Stimulated activated naive CD4-positive, alpha-beta T cell (primary cell): ENCODE data around the gene ADGRL2.

Experiments
- DNase-seq, 6 experiments: peaks; one replicate each; lab custom pipeline; 2025; lab: John Stamatoyannopoulos, UW

The ADGRL2 gene

DNA sequence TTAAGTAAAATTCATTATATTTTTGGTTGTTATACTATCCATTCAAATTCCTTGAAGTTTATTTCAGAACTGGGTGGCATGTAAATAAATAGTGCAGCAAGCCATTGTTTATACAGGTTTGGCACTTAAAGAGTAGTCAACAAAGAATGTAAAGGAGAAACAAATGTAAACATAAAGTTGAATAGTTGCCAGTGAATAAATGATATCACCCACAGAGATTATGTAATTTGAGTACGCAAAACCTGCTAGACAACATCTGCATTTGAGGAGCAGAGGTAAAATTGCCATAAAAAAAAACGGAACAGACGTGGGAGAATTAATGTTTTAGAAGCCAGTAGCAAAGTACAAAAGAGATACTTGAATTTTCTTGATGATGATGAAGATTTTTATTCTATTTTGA, 111.6 kb downstream of the ADGRL2 start:
- DNase-seq, result no peak

DNA sequence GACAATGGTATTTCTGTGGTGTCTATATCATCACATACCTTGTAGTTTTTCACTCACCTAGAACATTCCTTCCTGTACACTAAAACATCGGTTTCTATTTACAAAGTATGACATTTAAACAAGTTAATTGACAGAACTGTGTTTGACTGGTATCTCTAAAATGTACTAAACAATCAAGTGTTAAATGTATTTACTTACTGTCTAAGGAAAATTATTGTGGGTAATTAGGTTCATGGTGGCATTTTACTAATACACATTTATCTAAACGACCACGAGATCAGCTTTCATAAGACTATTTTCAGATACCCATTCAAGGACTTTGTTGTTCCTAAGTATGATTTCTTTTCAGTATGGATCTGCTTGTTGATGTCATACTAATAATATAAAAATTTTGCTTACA, 115.2 kb downstream of the ADGRL2 start:
- DNase-seq, result no peak

DNA sequence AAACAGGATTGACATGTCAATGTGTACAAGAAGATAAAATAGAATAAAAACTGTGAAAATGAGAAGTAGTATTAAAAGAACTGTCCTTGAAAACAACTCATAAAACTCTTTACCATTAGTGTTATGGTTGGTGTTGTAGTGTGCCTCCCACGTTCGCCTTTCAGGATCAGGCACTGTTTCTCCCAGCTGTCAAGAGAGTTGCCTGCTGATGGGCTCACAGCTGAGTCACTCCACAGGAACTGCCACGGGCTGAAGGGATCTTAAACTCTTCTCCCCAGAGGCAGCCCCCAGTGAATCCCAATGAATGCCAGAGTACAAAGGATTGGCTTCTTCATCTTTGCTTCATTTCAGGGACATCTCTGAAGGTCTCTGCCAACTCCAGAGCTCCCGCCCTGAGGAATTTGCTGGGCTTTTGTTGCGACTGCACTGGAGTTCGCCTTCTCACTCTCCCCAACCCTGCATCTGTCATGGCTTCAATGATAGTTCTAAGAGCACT, 119.6 kb downstream of the ADGRL2 start:
- DNase-seq, result no peak

DNA sequence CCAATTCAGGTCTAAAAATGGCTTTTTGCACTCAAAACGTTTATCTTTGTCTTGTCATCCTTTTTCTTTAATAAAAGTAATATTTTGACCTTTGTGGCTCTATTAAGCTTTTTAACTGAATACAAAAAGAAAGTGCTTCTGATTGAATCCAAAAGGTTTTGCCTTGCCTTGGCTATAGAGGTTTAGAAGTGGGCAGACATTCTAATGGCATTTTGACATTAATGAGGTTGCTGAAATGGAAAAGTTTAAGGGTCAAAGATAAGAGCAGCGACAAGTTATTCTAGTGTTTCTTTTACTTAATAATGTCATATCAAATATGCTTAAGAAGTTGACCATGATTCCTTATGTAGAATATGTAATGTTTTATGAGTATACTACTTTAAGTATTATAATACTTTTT, 120.2 kb downstream of the ADGRL2 start:
- no peak for DNase-seq

DNA sequence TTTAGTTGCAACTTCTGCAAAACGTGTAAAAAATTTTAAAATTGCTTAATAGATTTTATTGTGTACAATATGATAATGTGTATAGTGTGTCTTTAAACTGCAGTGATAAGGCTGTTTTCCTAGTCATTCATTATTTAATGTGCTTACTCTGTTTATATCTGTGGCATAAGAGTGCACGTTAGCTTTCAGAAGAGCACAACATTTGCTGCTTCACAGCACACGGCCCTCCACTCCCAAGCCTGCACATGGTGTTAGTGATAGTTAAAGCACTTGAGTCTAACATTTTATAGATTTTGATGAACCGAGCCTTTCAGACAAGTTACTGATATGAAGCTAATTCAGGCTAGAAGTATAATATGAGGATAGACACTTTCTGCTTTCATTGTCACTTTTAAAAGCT, 120.6 kb downstream of the ADGRL2 start:
- DNase-seq, result no peak

DNA sequence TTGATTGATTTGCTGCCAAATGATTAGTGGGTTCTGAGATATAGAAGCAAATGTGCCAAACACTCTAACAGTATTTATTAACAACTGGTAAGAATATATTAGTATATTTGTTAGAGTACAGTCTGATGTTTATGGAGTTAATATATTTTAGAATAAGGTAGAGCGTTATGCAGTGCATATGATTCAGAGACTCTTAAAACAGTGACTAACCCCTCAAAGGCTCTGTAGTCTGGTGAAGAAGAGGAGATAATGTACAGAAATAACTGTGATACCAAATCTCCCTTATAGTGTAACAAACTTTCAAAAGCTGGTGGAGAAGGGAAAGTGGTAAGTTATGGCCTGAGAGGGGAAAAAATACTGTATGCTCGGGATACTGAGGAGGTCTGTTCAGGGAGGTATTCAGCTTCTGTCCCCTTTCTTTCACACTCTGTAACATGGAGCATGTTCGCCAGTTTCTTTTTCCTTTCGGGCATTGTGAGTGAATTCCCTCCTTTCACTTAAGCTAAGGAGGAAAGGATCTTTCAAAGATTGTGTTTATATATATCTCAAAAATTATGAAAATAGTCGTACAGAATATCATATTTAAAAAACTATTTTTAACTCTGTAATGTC, 121.2 kb downstream of the ADGRL2 start:
- DNase-seq, result no peak

DNA sequence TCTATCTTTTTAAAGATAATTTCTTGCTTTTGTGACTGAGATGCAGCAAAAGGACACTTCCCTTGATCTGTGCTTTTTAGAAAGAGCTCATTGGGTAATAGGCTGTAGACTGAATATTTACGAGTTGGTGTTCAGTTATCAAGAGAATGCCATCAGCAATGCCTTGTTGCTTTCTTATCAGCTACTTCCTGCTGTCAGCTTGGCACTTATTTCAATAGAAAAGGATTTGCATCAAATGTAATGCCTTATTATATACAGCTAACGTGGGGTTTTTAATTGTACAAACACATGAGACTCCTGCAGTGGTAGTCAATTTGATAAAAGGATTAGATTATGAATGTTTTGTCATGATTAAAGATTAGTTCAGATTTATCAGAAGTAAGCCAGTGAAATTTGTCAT, 122.2 kb downstream of the ADGRL2 start:
- DNase-seq, result no peak

DNA sequence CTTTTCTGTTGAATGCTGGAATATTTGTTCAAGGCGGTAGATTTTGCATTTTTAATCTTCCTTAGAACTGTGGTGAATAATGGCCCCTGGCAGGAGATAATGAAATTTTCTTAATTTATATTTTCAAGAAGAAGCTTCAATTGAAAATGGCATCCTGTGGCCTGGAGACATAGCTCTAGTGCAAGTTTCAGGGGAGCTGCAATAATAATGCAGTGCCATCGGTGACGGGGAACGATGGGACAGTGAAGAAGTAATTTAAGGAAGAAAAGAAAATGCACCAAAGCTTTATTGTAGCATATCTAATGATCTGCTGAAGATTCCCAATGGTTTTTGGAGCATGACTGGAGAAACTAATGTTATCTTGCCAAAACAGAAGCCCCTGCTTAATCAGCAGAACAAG, 128.4 kb downstream of the ADGRL2 start:
- DNase-seq, result no peak

DNA sequence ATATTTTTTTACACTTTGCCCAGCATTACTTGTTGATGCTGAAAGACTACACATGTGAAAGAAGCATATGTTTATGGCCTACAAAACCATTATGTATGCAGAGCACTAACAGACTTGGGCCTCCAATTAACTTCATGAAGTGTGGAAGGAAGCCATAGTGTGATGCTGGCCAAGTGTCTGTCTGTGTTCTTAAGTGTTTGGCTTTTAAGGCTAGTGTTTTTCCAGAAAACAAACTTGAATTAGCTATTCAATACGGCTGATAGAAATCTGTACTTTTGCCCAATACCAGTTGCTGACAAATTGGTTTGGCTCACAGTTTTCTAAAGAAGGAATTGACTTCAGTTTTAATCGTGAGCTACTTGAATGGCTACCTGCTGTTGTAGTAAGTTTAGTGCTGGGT, 136.1 kb downstream of the ADGRL2 start:
- no peak for DNase-seq

DNA sequence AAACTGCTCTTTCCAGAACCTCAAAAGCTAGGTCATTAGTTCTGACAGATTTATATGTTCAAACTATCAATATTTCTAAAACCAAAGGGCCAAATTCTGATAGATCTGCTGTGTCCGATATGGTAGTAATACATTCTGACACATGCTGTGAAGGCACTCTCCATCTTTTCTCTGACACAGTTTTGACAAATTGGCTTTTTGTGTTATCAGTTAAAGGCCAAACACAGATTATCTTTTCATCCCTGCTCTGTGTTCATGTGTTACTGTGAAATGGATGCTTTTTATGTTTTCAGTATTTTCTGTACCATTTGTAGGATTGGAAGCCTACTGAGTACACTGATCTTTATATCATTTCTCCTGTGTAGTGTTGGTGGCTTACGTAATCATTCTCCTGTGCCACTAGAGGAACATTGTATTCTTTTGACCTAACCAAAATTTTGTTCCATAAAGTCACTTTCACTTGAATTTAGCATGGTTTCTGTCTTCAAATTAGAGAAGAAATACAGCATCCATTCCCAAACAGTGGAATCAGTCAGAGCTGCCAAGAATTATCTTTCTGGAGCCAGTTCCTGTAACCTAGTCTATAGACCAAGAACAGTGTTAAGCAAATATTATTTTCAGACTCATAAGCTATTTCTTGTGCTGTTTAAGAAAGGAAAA, 137.2 kb downstream of the ADGRL2 start:
- DNase-seq, result no peak

DNA sequence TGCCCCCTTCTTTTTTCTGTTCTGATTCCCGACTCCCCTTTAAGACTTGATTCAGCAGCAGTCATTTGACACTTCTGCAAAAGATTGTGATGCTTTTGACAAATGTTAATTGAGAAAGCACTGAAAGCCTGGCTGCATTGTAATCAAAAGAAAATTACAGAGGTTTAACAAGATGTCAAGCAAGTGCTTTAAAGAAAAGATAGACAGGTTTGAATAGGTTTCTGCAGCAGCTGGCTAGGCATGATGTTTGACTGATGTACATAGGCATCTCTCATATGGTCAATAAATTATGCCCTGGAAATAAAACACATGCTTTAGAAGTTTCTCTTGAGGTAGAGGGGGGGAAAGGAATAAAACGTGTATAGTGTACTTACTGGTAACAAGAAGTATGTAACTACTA, 147.8 kb downstream of the ADGRL2 start:
- no peak for DNase-seq

DNA sequence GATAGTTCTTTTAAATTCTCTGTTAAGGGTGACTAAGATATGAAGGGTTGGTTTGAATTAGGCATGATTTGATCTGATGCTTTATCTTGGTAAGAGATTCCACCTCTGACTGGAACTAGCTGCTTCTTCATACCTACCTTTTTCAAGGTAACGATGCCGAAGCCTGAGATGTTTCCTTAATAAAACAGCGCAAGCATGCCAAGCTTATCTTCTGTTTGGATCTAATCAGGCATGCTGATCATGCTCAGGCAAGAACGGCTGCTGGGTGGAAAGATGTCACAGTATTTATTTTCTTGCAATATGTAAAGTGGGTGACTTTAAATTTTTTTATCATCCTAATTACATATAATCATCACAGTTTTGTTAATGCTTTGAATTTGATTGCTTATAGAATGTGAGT, 148.7 kb downstream of the ADGRL2 start:
- no peak for DNase-seq

DNA sequence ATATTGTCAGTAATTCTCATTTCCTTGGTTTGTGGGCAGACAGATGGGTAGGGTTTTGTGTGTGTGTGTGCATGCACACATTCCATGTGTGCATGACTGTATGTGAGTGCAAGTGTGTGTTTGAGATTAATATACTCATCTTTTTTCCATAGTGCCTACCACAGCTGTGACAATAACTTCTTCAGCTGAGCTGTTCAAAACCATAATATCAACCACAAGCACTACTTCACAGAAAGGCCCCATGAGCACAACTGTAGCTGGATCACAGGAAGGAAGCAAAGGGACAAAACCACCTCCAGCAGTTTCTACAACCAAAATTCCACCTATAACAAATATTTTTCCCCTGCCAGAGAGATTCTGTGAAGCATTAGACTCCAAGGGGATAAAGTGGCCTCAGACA, 149.3 kb downstream of the ADGRL2 start:
- no peak for DNase-seq

DNA sequence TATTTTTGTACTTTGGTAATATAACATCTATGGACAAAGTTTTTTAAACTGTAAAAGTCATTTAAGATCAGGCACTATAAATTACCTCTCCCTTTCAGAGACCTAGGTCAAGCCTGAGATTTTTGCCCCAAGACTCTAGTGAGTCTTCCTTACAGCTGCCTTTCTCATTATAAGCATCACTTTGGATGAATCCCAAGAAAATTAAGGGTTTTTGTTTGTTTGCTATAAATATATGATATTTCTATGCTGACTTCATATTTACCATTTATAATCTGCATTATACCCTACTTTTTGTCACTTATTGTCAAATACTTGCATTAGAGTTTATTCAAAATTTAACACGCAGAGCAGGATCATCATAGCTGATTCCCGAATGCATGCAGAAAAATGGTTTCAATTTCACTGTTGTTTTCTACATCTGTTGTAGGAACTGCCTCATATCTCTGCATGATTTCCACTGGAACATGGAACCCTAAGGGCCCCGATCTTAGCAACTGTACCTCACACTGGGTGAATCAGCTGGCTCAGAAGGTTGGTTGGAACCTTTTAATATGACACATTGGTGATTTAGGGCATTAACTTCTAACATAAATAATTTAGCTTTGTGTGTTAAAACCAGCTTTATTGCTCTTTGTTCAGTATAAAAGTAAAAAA, 150.0 kb downstream of the ADGRL2 start:
- no peak for DNase-seq

DNA sequence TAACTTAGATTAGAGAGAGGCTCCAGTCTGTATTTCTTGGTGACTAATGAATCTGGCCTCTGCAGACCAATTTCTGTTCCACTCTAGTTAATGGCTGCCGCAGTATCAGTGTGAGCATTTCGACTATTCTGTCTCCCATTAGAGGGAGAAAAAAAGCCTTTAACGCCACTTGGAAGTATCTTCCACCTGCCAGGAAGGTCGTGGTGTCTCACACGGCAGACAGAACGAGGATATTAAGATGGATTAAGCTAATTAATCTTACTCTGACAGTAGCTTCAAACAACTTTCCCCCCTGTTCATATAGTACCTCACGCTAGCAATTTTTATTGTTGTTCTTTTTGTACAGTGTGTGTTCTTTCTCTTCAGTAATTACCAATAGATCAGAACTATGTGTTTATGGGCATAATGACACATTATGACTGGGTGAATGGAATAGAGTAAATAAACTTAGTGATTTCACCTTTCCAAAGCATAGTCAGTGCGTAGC, 153.8 kb downstream of the ADGRL2 start:
- no peak for DNase-seq

DNA sequence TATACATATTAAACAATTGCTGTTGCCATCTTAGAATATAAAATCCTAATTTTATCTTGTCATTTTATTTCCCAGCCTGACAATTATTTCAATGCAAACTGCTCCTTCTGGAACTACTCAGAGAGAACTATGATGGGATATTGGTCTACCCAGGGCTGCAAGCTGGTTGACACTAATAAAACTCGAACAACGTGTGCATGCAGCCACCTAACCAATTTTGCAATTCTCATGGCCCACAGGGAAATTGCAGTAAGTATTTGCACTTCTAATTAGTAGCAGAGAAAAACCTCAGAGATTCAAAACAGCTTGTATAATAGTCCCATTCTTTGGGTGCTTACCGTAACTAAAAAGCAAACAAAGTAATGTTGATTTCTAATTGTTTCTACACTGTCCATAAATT, 167.2 kb downstream of the ADGRL2 start:
- DNase-seq, result no peak

DNA sequence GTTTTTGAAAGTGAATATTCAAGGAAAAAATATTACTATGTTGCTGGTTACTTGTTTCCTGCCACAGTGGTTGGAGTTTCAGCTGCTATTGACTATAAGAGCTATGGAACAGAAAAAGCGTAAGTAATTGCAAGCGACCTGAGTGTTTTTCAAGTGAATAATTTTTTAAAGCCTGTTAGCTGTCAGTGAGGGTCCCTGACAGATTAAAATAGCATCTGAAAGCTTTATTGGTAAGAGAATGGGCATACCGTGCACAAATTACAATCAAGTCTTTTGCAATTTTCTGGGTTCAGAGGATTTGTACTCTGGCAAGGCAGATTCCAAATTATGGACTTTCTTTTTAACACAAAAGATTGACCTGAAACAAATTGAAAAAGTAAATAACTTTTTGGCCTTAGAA, 169.7 kb downstream of the ADGRL2 start:
- no peak for DNase-seq

DNA sequence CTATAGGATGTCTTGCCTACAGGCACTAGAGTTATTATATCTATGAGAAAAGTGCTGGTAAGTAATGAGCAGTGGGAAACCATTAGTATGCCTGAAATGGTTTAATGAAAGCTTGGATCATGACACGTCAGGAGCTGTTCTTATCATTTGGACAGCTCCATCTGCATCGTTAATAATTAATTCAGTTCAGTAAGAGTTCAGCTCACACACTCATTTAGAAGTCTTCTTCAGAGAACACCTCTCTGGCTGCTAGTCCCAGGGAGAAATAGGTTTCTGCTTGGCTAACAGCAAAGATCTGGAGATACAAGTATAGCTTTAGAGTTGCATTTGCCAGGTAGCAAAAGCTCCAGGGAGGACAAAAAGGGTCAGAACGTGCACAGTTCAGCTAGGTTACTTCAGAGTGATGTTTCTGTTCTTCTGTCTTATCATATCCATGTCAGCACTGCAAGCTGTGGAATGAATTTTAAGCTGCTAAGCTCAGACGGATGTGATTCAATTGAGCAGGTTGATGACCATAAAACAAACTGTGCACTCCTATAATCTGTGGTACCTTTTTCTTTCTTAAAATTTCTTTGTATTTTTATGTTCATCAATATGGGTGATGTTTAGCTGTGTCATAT, 173.6 kb downstream of the ADGRL2 start:
- no peak for DNase-seq

DNA sequence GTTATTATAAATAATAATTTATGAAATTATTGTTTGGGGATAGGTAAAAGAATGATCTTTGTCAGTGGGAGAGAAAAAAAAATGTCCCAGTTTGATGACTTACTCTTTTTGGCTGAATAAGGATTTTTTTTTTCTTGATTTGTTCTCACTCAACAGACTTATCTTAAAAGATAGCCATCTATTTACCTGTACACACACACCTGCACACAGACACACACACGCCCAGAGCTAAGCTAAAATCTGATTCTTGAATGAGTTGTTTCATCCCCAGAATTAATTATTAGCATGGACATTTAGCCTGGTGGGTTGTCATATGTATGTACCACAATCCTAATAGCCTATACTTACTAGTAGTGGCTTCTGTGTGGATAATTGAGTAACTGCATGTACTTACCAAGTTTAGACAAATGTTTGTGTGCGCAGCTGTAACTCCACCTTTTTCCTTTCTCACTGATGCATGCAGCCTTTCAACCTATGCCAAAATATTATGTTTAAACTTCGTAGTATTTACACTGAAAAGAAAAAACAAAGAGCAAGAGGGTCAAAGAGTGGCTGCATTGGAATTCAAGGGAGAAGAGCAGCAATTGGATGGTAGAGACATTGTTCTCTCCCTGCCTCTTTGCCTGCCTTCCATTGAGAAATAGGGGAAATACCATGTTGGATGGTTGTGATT, 174.3 kb downstream of the ADGRL2 start:
- no peak for DNase-seq

DNA sequence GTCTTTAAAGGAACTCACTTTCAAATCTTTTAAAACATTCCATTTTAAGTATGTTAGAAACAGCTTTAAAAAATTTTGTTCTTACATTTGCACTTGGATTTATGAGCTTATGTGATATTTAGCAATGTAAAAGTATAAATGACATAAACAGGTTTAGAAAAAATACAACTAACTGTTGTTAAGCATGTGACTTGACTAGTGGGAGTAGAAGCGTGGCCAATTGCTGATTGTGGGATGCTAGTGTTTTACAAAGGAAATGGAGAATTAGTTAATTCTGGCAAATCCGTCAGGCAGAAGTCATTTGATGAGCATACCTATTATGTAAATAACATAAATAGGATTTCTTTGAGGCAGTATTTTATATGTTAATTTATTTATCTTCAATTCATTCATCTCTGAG, 175.8 kb downstream of the ADGRL2 start:
- no peak for DNase-seq

DNA sequence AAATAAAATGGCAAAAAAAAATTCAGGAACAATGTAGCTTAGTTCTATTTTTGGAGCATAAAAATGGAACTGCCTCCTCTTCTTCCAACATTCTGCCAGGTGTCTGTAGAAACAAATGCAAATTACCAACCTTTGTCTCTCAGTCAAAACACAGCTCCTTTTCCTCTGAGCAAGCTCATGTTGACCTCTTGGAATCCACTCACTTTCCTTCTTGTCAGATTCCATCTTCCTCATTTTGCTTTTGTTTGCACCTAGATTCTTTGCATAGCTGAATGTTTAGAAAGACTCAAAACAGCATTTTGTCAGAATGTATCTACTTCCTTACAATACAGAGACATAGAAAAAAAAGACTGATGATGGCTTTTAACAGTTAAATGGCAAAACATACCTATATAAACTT, 178.2 kb downstream of the ADGRL2 start:
- no peak for DNase-seq

DNA sequence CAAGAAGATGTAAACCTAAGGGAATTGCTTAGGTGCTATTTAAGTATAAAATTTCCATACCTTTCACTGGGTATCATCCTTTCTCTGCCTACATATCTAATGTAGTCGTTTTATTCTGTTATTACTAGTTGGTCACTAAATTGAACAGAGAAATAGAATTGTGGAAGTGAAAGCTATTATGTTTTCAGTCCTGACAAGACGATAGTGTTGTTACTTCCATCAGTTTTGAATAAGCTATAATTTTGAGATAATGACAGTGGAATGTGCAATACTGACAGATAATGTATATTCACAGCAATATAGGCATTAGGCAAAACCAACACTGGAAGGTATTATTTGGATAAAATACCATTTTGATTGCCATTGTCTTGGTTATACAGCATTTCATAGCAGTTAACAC, 181.8 kb downstream of the ADGRL2 start:
- DNase-seq, result no peak
